ENCODE data around the gene DNAJB13.

Gene DNAJB13

GRCh38 chr11:73949912-73950311 is 914 bp upstream of the DNAJB13 start:
- Histone ChIP-seq H3K4me3 (IDR thresholded peaks at IDR 0.05; ENCODE audit: insufficient read depth, low read depth, low read length) (no peak overlapping the region), H3K27me3 (ENCODE audit: insufficient read depth, low read depth) (no peaks in the 10 kb centered on the region), H3K9ac (no peak overlapping the region), H3K4me2 (no peak overlapping the region), H3K36me3 (ENCODE audit: insufficient read depth) (no peaks in the 10 kb centered on the region), H3K79me2 (ENCODE audit: insufficient read depth, low read depth) (no peaks in the 10 kb centered on the region), H4K20me1 (ENCODE audit: insufficient read depth) (no peaks in the 10 kb centered on the region), H2AFZ (ENCODE audit: low read depth) (no peak overlapping the region), H3K27ac (no peak overlapping the region), H3K4me1 (ENCODE audit: low read depth, poor library complexity, severe bottlenecking) (no peaks in the 10 kb centered on the region)
- no peak for TF ChIP-seq CTCF (conservative IDR thresholded peaks at IDR 0.05; ENCODE audit: low read depth, low read length)

GRCh38 chr11:73951797-73952196 is 971 bp downstream of the DNAJB13 start:
- no peaks in the 10 kb centered on the region for H3K27me3 ChIP-seq (ENCODE audit: insufficient read depth, low read depth)
- H3K9ac ChIP-seq, result no peak overlapping the region
- no peaks in the 10 kb centered on the region for H3K4me1 ChIP-seq (ENCODE audit: low read depth, poor library complexity, severe bottlenecking)
- no peak overlapping the region for H2AFZ ChIP-seq (ENCODE audit: low read depth)
- H3K4me2 ChIP-seq, result no peak overlapping the region
- no peaks in the 10 kb centered on the region for H4K20me1 ChIP-seq (ENCODE audit: insufficient read depth)
- no peak overlapping the region for H3K27ac ChIP-seq
- no peaks in the 10 kb centered on the region for H3K36me3 ChIP-seq (ENCODE audit: insufficient read depth)
- no peak overlapping the region for H3K4me3 ChIP-seq (IDR thresholded peaks at IDR 0.05; ENCODE audit: insufficient read depth, low read depth, low read length)
- no peaks in the 10 kb centered on the region for H3K79me2 ChIP-seq (ENCODE audit: insufficient read depth, low read depth)
- no peak for TF ChIP-seq CTCF (conservative IDR thresholded peaks at IDR 0.05; ENCODE audit: low read depth, low read length)

GRCh38 chr11:73956876-73957653 is 6.2 kb downstream of the DNAJB13 start:
- no peak overlapping the region for H3K4me3 ChIP-seq (IDR thresholded peaks at IDR 0.05; ENCODE audit: insufficient read depth, low read depth, low read length)
- H3K36me3 ChIP-seq (ENCODE audit: insufficient read depth), result no peaks in the 10 kb centered on the region
- H3K9ac ChIP-seq, result no peak overlapping the region
- no peaks in the 10 kb centered on the region for H4K20me1 ChIP-seq (ENCODE audit: insufficient read depth)
- no peak for TF ChIP-seq CTCF (conservative IDR thresholded peaks at IDR 0.05; ENCODE audit: low read depth, low read length)
- H3K27ac ChIP-seq, result no peak overlapping the region
- no peaks in the 10 kb centered on the region for H3K27me3 ChIP-seq (ENCODE audit: insufficient read depth, low read depth)
- H3K4me2 ChIP-seq, result no peak overlapping the region
- no peaks in the 10 kb centered on the region for H3K4me1 ChIP-seq (ENCODE audit: low read depth, poor library complexity, severe bottlenecking)
- no peak overlapping the region for H2AFZ ChIP-seq (ENCODE audit: low read depth)
- no peaks in the 10 kb centered on the region for H3K79me2 ChIP-seq (ENCODE audit: insufficient read depth, low read depth)

GRCh38 chr11:73957654-73958361 is 7.0 kb downstream of the DNAJB13 start:
- Histone ChIP-seq H3K36me3 (ENCODE audit: insufficient read depth) (no peaks in the 10 kb centered on the region), H2AFZ (ENCODE audit: low read depth) (no peak overlapping the region), H3K27ac (no peak overlapping the region), H3K4me1 (ENCODE audit: low read depth, poor library complexity, severe bottlenecking) (no peaks in the 10 kb centered on the region), H4K20me1 (ENCODE audit: insufficient read depth) (no peaks in the 10 kb centered on the region), H3K9ac (no peak overlapping the region), H3K4me2 (no peak overlapping the region), H3K27me3 (ENCODE audit: insufficient read depth, low read depth) (no peaks in the 10 kb centered on the region), H3K4me3 (IDR thresholded peaks at IDR 0.05; ENCODE audit: insufficient read depth, low read depth, low read length) (no peak overlapping the region), H3K79me2 (ENCODE audit: insufficient read depth, low read depth) (no peaks in the 10 kb centered on the region)
- no peak for TF ChIP-seq CTCF (conservative IDR thresholded peaks at IDR 0.05; ENCODE audit: low read depth, low read length)

Measured in KMS-11 (cell line).